B cell (primary cell): Measurements from ENCODE around the gene PFKFB3. TPM values are rescaled to one million over a fixed set of nuclear protein-coding genes. Genes with fewer than 3 reads are reported as not detected.

Source experiments
- ATAC-seq: fragments of 200-7000 bp; cut with Tn5 transposase; one replicate; pipeline ENCODE4 v1.10.0; 2021; ENCODE audit warnings: low read depth, mild to moderate bottlenecking, moderate number of reproducible peaks, moderate library complexity
- CTCF ChIA-PET: fragments of 350-600 bp; sonication (Branson Sonifier 250); formaldehyde crosslinking; loops from one replicate; lab custom pipeline; 2021; ENCODE audit warnings: antibody characterized with exemption, inconsistent platforms; lab: Charles Lee
- POLR2A ChIA-PET: fragments of 350-600 bp; sonication (Branson Sonifier 250); formaldehyde crosslinking; loops from one replicate; lab custom pipeline; 2021; ENCODE audit warnings: antibody characterized with exemption; lab: Charles Lee
- DNase-seq: peaks from one replicate; pipeline ENCODE4 v3.0.0; 2013
- H2AFZ ChIP-seq: 2 replicates; pipeline ENCODE4 v1.6.1; 2012; ENCODE audit warnings: mild to moderate bottlenecking, low read depth, low read length; ENCODE audit not compliant: insufficient read depth, poor library complexity, severe bottlenecking
- H3K27ac ChIP-seq, 2 donors: 1 replicate in 1 of 2; 2 replicates in 1 of 2; pipeline ENCODE4 v1.5.1; 2012 to 2013; ENCODE audit warnings: low read length in 2 of 2, mild to moderate bottlenecking in 2 of 2, moderate library complexity in 1 of 2
- H3K27me3 ChIP-seq, 4 experiments: fragments of 200-600 bp in 1 of 4; sonication (generic) in 1 of 4; replicated peaks in 1 of 4; 1 replicate in 2 of 4; 2 replicates in 2 of 4; pipeline versions ENCODE4 v1.6.1 to v1.7.0; 2013 to 2016; ENCODE audit warnings: low read length in 3 of 4, mild to moderate bottlenecking in 2 of 4, mixed read lengths in 1 of 4, moderate library complexity in 1 of 4; ENCODE audit not compliant: insufficient read depth in 4 of 4, control insufficient read depth in 3 of 4; ENCODE audit errors: control extremely low read depth in 1 of 4
- H3K36me3 ChIP-seq, 2 experiments: replicated peaks in 1 of 2; 1 replicate in 1 of 2; 2 replicates in 1 of 2; pipeline versions ENCODE4 v1.6.1 to v1.7.1; 2013; ENCODE audit warnings: low read length in 1 of 2; ENCODE audit not compliant: insufficient read depth in 2 of 2, control insufficient read depth in 1 of 2; ENCODE audit errors: control extremely low read depth in 1 of 2, extremely low read depth in 1 of 2
- H3K4me1 ChIP-seq, 2 donors: fragments of 200-600 bp in 1 of 2; sonication (generic) in 1 of 2; 1 replicate in 1 of 2; 2 replicates in 1 of 2; pipeline versions ENCODE4 v1.5.1 to v1.6.1; 2013 to 2017; ENCODE audit warnings: low read length in 2 of 2; ENCODE audit not compliant: control insufficient read depth in 2 of 2, insufficient read depth in 2 of 2
- H3K4me2 ChIP-seq: replicated peaks from 2 replicates; pipeline ENCODE3; 2012; ENCODE audit warnings: mild to moderate bottlenecking, low read depth, low read length; ENCODE audit not compliant: poor library complexity, severe bottlenecking
- H3K4me3 ChIP-seq, 5 experiments: fragments of 200-600 bp in 1 of 5; sonication (generic) in 1 of 5; 1 replicate in 3 of 5; 2 replicates in 2 of 5; pipeline versions ENCODE4 v1.5.1 to v1.7.0; 2011 to 2016; ENCODE audit warnings: low read length in 4 of 5, mild to moderate bottlenecking in 4 of 5, low read depth in 2 of 5, control low read depth in 1 of 5, moderate library complexity in 1 of 5; ENCODE audit not compliant: insufficient read depth in 1 of 5; ENCODE audit errors: control extremely low read depth in 1 of 5, extremely low read depth in 1 of 5
- H3K79me2 ChIP-seq: fragments of 200-600 bp; sonication (generic); one replicate; pipeline ENCODE4 v1.6.0; 2016; ENCODE audit warnings: low read length; ENCODE audit not compliant: control insufficient read depth, insufficient read depth
- H3K9ac ChIP-seq: fragments of 200-600 bp; sonication (generic); 2 replicates; pipeline ENCODE4 v1.6.1; 2017; ENCODE audit warnings: mild to moderate bottlenecking, low read length, moderate library complexity
- H3K9me3 ChIP-seq, 3 donors: one replicate each; pipeline versions ENCODE4 v1.6.1 to v1.7.1; 2013; ENCODE audit warnings: low read length in 2 of 3; ENCODE audit not compliant: control insufficient read depth in 2 of 3, insufficient read depth in 1 of 3; ENCODE audit errors: control extremely low read depth in 1 of 3
- H4K20me1 ChIP-seq: 2 replicates; pipeline ENCODE4 v1.6.0; 2012; ENCODE audit warnings: mild to moderate bottlenecking, low read length; ENCODE audit not compliant: insufficient read depth, control insufficient read depth, poor library complexity, severe bottlenecking
- H3K27ac Mint-ChIP-seq: one replicate; pipeline ENCODE4 v1.8.0; 2021; ENCODE audit warnings: mixed read lengths
- H3K27me3 Mint-ChIP-seq: one replicate; pipeline ENCODE4 v1.8.0; 2021; ENCODE audit warnings: mixed read lengths
- H3K4me1 Mint-ChIP-seq: one replicate; pipeline ENCODE4 v1.8.0; 2021; ENCODE audit warnings: mixed read lengths
- H3K4me3 Mint-ChIP-seq: one replicate; pipeline ENCODE4 v1.8.0; 2021; ENCODE audit warnings: mixed read lengths
- H3K9me3 Mint-ChIP-seq: one replicate; pipeline ENCODE4 v1.8.0; 2022; ENCODE audit warnings: mixed read lengths; ENCODE audit not compliant: insufficient read depth
- EZH2 ChIP-seq: IDR thresholded peaks from 2 replicates; pipeline ENCODE4 v1.6.1; 2012; ENCODE audit warnings: borderline replicate concordance, low read depth, mild to moderate bottlenecking, moderate library complexity, low read length; ENCODE audit not compliant: insufficient read depth, poor library complexity, severe bottlenecking
- WGBS: methylation state at CpG from one replicate; pipeline ENCODE4 v1.1.5; 2013; ENCODE audit warnings: missing lambda C conversion rate; ENCODE audit not compliant: insufficient coverage; 5-methylcytosine and 5-hydroxymethylcytosine counted together
- intact Hi-C: fragments of 100-400 bp; cut with micrococcal nuclease; formaldehyde crosslinking; loops from one replicate; pipeline ENCODE4 v1.10.0; 2022
- polyA plus RNA-seq: library from polyadenylated mRNA; depleted of rRNA; stranded (reverse); fragments of >200 nt; gene quantifications from 2 replicates; pipeline ENCODE4 v1.2.3, GENCODE V29; 2012
- total RNA-seq, 2 donors: library from RNA; stranded (reverse); fragments of 120-200 nt in 1 of 2; gene quantifications; 1 replicate in 1 of 2; 2 replicates in 1 of 2; pipeline versions ENCODE4 v1.2.3 to v1.2.4, GENCODE V29; 2013 to 2022
- TF ChIP-seq, protein P1 (sequence below): fragments of 200-600 bp; IDR thresholded peaks from one replicate; pipeline ENCODE4 v1.8.0; 2022; ENCODE audit warnings: antibody characterized with exemption, mild to moderate bottlenecking

Gene PFKFB3
- total and polyA plus RNA-seq, 2 donors (not counting 1 experiment from before 2014, with no cell fraction given), result 13.2 to 239 TPM

DNA sequence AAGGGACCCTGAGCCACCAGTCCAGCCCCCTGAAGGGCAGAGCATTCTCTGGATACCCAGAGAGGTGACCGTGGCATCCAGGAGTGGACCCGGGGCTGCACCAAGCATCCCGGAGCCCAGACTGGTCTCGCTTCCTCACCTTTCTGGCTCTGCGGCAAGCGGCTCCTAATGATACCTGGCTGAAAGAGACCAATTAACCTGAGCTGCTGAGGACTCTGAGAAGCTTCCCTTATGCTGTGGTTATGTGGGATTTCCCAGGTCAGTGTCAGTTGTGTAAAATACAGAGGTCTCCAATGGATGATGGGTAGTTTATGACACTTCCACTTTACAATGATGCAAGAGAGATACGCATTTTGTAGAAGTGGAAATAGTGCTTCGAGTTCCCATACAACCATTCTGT, 51.5 kb downstream of the PFKFB3 start:
- Mint-ChIP-seq H3K27me3 (no peaks in the 10 kb centered on the region), H3K4me1 (no peaks in the 10 kb centered on the region), H3K9me3 (peaks cover 3% of the 10 kb centered on the region), H3K27ac (no peak overlapping the region), H3K4me3 (no peak overlapping the region)
- Histone ChIP-seq H2AFZ (no peak overlapping the region), H3K36me3 (no peaks in the 10 kb centered on the region), H3K9me3 (peaks cover 0 to 1% (median 0%) of the 10 kb centered on the region in 3 donors), H3K4me3 (no peak overlapping the region), H3K4me1 (no peaks in the 10 kb centered on the region), H3K9ac (no peak overlapping the region), H3K79me2 (no peaks in the 10 kb centered on the region), H4K20me1 (no peaks in the 10 kb centered on the region), H3K27me3 (no peaks in the 10 kb centered on the region), H3K27ac (no peak overlapping the region), H3K4me2 (no peak overlapping the region)
- POLR2A ChIA-PET, result interaction anchor here (0.6 to 0.7 kb wide), 4 partner anchors 10 to 113 kb away, joined by 4 to 9 read pairs (median 5); no protein-coding TSS in a partner anchor
- CTCF ChIA-PET, result no interaction called here
- intact Hi-C loops, result no loop called here
- no peak for ATAC-seq
- no peak for DNase-seq
- no peak for TF ChIP-seq EZH2
- TF ChIP-seq, protein P1, sequence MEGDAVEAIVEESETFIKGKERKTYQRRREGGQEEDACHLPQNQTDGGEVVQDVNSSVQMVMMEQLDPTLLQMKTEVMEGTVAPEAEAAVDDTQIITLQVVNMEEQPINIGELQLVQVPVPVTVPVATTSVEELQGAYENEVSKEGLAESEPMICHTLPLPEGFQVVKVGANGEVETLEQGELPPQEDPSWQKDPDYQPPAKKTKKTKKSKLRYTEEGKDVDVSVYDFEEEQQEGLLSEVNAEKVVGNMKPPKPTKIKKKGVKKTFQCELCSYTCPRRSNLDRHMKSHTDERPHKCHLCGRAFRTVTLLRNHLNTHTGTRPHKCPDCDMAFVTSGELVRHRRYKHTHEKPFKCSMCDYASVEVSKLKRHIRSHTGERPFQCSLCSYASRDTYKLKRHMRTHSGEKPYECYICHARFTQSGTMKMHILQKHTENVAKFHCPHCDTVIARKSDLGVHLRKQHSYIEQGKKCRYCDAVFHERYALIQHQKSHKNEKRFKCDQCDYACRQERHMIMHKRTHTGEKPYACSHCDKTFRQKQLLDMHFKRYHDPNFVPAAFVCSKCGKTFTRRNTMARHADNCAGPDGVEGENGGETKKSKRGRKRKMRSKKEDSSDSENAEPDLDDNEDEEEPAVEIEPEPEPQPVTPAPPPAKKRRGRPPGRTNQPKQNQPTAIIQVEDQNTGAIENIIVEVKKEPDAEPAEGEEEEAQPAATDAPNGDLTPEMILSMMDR, result no peak
- 99% methylated on average over 6 of the region's 8 CpGs for WGBS

DNA sequence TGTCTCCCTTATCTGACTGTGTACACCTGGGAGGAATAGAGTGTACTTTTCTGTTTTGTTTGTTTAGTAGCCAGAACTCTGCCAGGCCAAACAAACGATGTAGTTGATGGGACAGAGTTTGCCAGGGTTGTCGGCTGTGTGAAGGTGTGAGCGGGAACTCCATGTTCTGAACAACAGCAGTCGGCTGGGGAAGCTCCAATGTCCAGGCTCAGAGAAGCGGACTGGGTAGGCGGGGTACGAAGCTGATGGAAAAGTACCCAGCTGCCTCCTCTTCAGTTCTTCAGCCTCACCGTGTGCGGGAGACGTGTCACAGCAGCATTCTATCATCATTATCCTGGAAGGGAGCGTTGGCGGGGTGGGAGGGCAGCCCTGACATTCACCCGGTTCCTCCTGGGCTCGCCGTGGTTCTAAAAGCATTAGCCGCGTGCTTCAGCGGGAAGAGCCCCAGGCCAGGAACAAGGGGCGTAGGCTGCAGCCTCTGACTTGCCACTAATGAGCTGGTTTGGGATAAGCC, 52.9 kb downstream of the PFKFB3 start:
- no peak overlapping the region for H3K4me2 ChIP-seq
- no peak overlapping the region for H2AFZ ChIP-seq
- CTCF ChIA-PET, result no interaction called here
- H3K27me3 ChIP-seq, result no peaks in the 10 kb centered on the region
- no peak overlapping the region for H3K27ac ChIP-seq
- H3K4me1 ChIP-seq, result no peaks in the 10 kb centered on the region
- H3K4me3 ChIP-seq, result no peak overlapping the region
- H3K79me2 ChIP-seq, result no peaks in the 10 kb centered on the region
- peaks cover 3% of the 10 kb centered on the region for H3K4me1 Mint-ChIP-seq
- intact Hi-C loops, result no loop called here
- no peaks in the 10 kb centered on the region for H3K27me3 Mint-ChIP-seq
- H3K4me3 Mint-ChIP-seq, result no peak overlapping the region
- WGBS, result over 99% methylated on average over 18 of the region's 19 CpGs
- TF ChIP-seq, protein P1, result no peak
- TF ChIP-seq EZH2, result no peak
- H3K9me3 ChIP-seq, result peaks cover 0 to 5% (median 0%) of the 10 kb centered on the region in 3 donors
- POLR2A ChIA-PET, result no interaction called here
- ATAC-seq (no peak), DNase-seq (no peak)
- H3K27ac Mint-ChIP-seq, result no peak overlapping the region
- no peaks in the 10 kb centered on the region for H4K20me1 ChIP-seq
- H3K9ac ChIP-seq, result no peak overlapping the region
- H3K9me3 Mint-ChIP-seq, result peaks cover 5% of the 10 kb centered on the region
- no peaks in the 10 kb centered on the region for H3K36me3 ChIP-seq
